ENCODE measurements around the gene NLRP1.
A peak's percentile ranks its signal among the peaks of the same experiment; 100 is the strongest.

NLRP1 gene

DNA sequence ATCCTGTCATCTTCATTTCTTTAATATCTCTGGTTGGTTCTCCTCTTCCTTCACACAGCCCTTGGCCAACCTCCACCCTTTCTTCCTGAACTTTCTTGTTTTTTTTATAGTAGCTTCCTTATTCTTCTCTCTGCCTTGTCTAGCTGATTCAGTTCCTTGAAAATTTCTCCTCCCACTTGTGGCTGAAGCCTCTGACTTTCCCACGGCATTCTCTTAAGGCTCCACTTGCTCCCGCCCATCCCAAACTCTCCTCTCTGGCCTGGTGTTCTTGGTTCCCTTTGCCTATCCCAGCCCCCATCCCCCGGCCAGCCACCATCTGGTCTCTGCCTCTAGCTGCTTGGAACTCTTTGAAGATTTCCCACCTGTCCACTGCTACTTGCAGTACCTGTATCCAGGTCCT lies 29.1 kb downstream of the NLRP1 start:
- DNase-seq (ENCODE audit: low read depth, low spot score) = peak; percentile 68
- ChIA-PET POLR2A (interaction anchor here (0.5 to 1.2 kb wide), 3 partner anchors 29 to 87 kb away, joined by 3 to 5 read pairs (median 3); partner anchors contain the start of gene NLRP1), CTCF (interaction anchor here (0.7 to 1.0 kb wide), 2 partner anchors 8 to 13 kb away, joined by 3 to 5 read pairs; no protein-coding TSS in a partner anchor)
- H3K4me3 ChIP-seq (ENCODE audit: low read depth, low read length) = no peak overlapping the region
- TF ChIP-seq, protein P1, sequence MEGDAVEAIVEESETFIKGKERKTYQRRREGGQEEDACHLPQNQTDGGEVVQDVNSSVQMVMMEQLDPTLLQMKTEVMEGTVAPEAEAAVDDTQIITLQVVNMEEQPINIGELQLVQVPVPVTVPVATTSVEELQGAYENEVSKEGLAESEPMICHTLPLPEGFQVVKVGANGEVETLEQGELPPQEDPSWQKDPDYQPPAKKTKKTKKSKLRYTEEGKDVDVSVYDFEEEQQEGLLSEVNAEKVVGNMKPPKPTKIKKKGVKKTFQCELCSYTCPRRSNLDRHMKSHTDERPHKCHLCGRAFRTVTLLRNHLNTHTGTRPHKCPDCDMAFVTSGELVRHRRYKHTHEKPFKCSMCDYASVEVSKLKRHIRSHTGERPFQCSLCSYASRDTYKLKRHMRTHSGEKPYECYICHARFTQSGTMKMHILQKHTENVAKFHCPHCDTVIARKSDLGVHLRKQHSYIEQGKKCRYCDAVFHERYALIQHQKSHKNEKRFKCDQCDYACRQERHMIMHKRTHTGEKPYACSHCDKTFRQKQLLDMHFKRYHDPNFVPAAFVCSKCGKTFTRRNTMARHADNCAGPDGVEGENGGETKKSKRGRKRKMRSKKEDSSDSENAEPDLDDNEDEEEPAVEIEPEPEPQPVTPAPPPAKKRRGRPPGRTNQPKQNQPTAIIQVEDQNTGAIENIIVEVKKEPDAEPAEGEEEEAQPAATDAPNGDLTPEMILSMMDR (IDR thresholded peaks at IDR 0.05; ENCODE audit: insufficient read depth, low read length, missing control alignments) = no peak

DNA sequence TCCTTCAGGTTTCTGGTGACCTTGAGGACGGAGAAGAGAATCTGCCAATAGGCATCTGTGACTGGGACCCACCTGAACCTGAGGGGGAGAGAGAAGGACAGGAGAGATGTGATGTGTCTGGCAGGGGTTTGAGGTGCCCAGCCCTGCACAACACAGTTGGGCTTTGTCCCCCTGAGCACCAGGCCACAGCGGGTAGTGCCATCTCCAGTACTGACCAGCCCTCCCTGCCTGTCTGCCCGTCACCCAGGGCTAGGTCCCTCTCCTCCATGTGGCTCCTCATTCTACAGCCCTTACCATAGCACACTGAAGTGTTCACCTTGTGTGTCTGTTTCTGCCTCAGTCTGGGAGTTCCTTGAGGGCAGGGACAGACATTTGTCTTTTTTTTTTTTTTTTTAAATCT lies 30.8 kb downstream of the NLRP1 start:
- DNase-seq (ENCODE audit: low read depth, low spot score) = no peak
- TF ChIP-seq, protein P1 (IDR thresholded peaks at IDR 0.05; ENCODE audit: insufficient read depth, low read length, missing control alignments) = no peak
- ChIA-PET CTCF (no interaction called here), POLR2A (no interaction called here)
- H3K4me3 ChIP-seq (ENCODE audit: low read depth, low read length) = no peak overlapping the region

- no peak overlapping the region for H3K4me3 ChIP-seq (ENCODE audit: low read depth, low read length)
- TF ChIP-seq, protein P1 (IDR thresholded peaks at IDR 0.05; ENCODE audit: insufficient read depth, low read length, missing control alignments) = no peak
- DNase-seq (ENCODE audit: low read depth, low spot score) = no peak
- POLR2A ChIA-PET = no interaction called here
- CTCF ChIA-PET = no interaction called here
Measured at GRCh38 chr17:5552841-5553240, 31.5 kb downstream of the NLRP1 start.

GRCh38 chr17:5545051-5545987 lies 39.0 kb downstream of the NLRP1 start:
- no peak for DNase-seq (ENCODE audit: low read depth, low spot score)
- ChIA-PET POLR2A (interaction anchor here (1.5 kb wide), 1 partner anchor 19 kb away, joined by 3 read pairs; no protein-coding TSS in a partner anchor), CTCF (interaction anchor here (0.7 to 1.4 kb wide), 2 partner anchors 11 to 15 kb away, joined by 3 read pairs; no protein-coding TSS in a partner anchor)

DNA sequence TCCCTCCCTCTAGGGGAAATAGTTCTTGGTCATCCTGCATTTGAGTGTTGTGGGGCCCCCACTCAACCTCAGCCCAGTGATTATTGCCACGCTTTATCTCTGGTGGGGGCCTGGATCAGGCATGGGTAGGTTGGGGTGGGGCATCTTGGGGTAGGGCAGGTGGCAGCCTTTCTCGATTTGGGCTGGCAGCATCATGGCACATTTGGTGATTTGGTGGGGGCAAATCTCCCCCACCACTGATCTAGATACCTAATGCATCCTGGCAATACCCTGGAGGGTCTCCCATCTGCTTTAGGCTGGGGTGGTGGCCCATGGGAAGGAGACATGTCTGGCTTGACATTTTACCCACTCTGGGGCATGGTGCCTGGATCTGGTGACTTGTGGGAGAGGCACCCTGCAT lies 40.2 kb downstream of the NLRP1 start:
- TF ChIP-seq, protein P1 (IDR thresholded peaks at IDR 0.05; ENCODE audit: insufficient read depth, low read length, missing control alignments) = no peak
- ChIA-PET POLR2A (no interaction called here), CTCF (no interaction called here)
- no peak overlapping the region for H3K4me3 ChIP-seq (ENCODE audit: low read depth, low read length)
- DNase-seq (ENCODE audit: low read depth, low spot score) = no peak

More at GRCh38 chr17:5545051-5545987, 39.0 kb downstream of the NLRP1 start:
- TF ChIP-seq, protein P1 (IDR thresholded peaks at IDR 0.05; ENCODE audit: insufficient read depth, low read length, missing control alignments) = no peak
- H3K4me3 ChIP-seq (ENCODE audit: low read depth, low read length) = no peak overlapping the region

GRCh38 chr17:5541610-5542202 lies 42.6 kb downstream of the NLRP1 start:
- DNase-seq (ENCODE audit: low read depth, low spot score) = no peak
- CTCF ChIA-PET = no interaction called here
- TF ChIP-seq, protein P1 (IDR thresholded peaks at IDR 0.05; ENCODE audit: insufficient read depth, low read length, missing control alignments) = no peak
- POLR2A ChIA-PET = no interaction called here
- H3K4me3 ChIP-seq (ENCODE audit: low read depth, low read length) = no peak overlapping the region

All from AG04449 (cell line).